ENCODE data around the gene WDR86. TPM values are rescaled to one million over a fixed set of nuclear protein-coding genes. Genes with fewer than 3 reads are reported as not detected.
A peak's percentile ranks its signal among the peaks of the same experiment; 100 is the strongest.

Gene WDR86
- total RNA-seq, 4 donors from 2014 or later, result 1.4 to 2.4 (median 2.0) TPM; not detected in 1

- intact Hi-C loops (cut with DNase I; ENCODE audit: low total_unique reads), result no loop called here
- 57 to 66% methylated on average over 3 of the region's 3 CpGs for WGBS, 2 donors
- TF ChIP-seq POLR2A (IDR thresholded peaks at IDR 0.05), result no peak
- no peak for TF ChIP-seq CTCF (IDR thresholded peaks at IDR 0.05)
- H3K4me3 ChIP-seq (ENCODE audit: low read depth, poor library complexity, severe bottlenecking), result no peak overlapping the region
- no peak for DNase-seq (ENCODE audit: low spot score in 2 of 2)
Measured at GRCh38 chr7:151415375-151416105, 5.7 kb upstream of the WDR86 start.

- no peak overlapping the region for H3K4me3 ChIP-seq (ENCODE audit: low read depth, poor library complexity, severe bottlenecking)
- no peak for TF ChIP-seq POLR2A (IDR thresholded peaks at IDR 0.05)
- TF ChIP-seq CTCF (IDR thresholded peaks at IDR 0.05), result no peak
- intact Hi-C loops (cut with DNase I; ENCODE audit: low total_unique reads), result no loop called here
- no peak for DNase-seq (ENCODE audit: low spot score in 2 of 2)
- WGBS, 2 donors, result 80 to 88% methylated on average over 4 of the region's 4 CpGs
Measured at GRCh38 chr7:151413241-151413640, 3.4 kb upstream of the WDR86 start.

DNA sequence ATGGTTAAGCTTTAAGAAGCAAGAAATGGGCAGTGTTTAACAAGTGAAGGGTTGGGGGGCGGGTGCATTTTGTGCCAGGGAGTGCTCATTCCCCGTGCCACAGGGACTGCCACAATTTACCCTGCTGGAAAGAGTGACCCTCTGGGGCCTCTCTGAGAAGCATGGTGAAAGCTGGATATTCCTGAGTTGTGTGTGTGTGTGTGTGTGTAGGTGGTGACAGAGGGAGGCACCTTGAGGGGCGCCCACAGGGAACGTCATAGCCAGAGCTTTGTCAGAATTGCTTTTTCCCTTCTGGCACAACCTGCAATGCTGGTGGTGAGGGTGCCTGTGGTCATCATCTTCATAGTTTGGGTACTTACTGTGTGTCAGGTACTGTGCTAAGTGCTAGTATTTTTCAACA, 2.5 kb upstream of the WDR86 start:
- no peak overlapping the region for H3K4me3 ChIP-seq (ENCODE audit: low read depth, poor library complexity, severe bottlenecking)
- WGBS, 2 donors, result 72 to 83% methylated on average over 4 of the region's 4 CpGs
- intact Hi-C loops (cut with DNase I; ENCODE audit: low total_unique reads), result no loop called here
- DNase-seq (ENCODE audit: low spot score in 2 of 2), result no peak
- no peak for TF ChIP-seq POLR2A (IDR thresholded peaks at IDR 0.05)
- no peak for TF ChIP-seq CTCF (IDR thresholded peaks at IDR 0.05)

DNA sequence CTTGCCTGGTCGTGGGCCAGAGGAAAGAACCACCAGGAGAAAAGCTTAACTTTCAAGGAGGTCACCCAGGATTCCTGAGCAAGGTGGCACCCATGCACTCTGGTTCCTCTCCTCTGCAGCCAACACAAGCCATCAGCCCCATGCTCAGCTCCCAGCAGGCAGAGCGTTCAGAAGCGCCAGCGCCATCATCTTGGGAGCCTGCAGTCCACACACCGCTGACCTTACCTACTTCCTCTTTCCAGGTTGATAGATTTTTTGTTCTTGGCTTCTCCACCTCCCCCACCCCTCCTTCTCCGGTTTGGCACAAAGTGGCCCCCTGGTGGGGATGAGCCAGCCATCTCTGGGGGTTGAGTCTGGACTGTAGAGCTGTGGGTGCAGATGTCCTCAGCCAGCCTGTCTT, 1.7 kb upstream of the WDR86 start:
- intact Hi-C loops (cut with DNase I; ENCODE audit: low total_unique reads), result no loop called here
- 77 to 84% methylated on average over 6 of the region's 6 CpGs for WGBS, 2 donors
- no peak for DNase-seq (ENCODE audit: low spot score in 2 of 2)
- H3K4me3 ChIP-seq (ENCODE audit: low read depth, poor library complexity, severe bottlenecking), result no peak overlapping the region
- TF ChIP-seq POLR2A (IDR thresholded peaks at IDR 0.05), result no peak
- no peak for TF ChIP-seq CTCF (IDR thresholded peaks at IDR 0.05)

DNA sequence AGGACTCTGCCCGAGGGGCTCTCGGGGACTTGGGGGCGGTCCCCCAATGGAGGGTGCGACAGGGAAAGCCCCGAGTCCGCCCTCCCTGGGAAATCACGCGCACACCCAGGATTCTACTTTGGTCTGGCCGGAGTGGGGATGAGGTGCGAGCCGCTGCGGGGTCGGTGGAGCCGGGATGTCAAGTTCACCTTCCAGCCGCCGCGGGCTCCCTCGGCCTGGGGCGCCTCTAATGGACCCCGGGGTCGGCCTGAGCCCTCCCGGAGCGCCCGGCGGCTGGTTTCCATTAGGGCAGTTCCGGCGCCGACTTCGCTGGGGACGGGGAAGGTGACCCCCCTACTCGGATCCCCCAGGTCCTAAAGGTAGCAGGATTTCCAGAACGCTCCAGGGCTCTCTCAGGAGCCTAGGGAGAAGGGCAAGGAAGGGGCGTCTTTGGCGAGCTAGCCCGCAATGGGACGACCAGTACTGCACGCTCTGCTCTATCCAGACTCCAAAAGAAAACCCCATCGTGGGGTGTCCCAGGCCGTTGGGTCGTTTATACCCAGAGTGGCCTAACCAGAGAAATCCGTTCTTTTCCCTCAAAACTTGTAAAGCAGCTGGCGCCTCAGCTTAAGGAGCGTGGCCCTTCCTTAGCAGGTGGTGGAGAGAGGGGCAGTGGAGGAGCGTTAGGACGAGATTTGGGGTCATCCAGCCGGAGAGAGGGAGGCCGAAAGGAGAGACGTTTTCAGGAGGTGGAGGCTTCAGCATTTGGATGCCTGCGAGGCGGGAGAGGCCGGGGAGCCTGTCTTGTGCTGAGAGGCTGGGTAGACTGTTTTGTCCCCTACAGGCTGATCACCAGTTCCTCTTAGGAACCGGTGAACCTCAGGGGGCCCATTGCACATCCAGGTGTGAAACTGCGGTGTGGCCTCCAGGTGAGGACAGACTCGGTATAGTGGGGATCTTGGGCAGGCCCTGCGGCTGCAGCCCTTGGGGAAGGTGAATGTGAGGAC, 860 bp upstream of the WDR86 start:
- WGBS, 2 donors, result 35 to 47% methylated on average over 32 to 37 of the region's 55 CpGs
- peak overlapping the region; percentile 19 for H3K4me3 ChIP-seq (ENCODE audit: low read depth, poor library complexity, severe bottlenecking)
- intact Hi-C loops (cut with DNase I; ENCODE audit: low total_unique reads), result no loop called here
- DNase-seq (ENCODE audit: low spot score in 2 of 2), result no peak
- TF ChIP-seq CTCF (IDR thresholded peaks at IDR 0.05), result no peak
- TF ChIP-seq POLR2A (IDR thresholded peaks at IDR 0.05), result no peak
